RKO (cell line): Measurements from ENCODE around the gene FOXN4.

Experiments used
- DNase-seq: peaks from one replicate; pipeline ENCODE4 v3.0.0-alpha.2; 2016; ENCODE audit warnings: low spot score

FOXN4 gene

GRCh38 chr12:109305547-109305946, 3.5 kb downstream of the FOXN4 start:
- DNase-seq: no peak

DNA sequence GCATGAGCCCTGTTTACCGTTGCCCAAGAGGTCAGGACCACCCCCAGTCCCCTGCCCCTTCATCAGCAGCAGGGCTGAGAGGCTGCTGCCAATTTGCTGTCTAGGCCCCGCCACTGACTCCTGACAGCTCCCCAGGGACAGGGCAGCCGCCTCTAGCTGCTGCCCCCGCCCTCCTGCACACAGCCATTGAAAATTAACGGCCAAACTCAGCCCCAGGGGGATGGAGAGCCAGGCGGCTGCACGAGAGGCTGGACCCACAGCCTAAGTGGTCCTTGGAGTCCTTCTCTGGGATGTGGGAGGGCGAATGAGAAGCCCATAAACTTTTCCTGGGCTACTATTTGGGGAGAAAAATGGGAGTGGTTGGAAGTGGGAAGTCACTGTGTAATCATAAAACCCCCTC, 4.6 kb downstream of the FOXN4 start:
- no peak for DNase-seq

GRCh38 chr12:109302770-109303169, 6.3 kb downstream of the FOXN4 start:
- no peak for DNase-seq

DNA sequence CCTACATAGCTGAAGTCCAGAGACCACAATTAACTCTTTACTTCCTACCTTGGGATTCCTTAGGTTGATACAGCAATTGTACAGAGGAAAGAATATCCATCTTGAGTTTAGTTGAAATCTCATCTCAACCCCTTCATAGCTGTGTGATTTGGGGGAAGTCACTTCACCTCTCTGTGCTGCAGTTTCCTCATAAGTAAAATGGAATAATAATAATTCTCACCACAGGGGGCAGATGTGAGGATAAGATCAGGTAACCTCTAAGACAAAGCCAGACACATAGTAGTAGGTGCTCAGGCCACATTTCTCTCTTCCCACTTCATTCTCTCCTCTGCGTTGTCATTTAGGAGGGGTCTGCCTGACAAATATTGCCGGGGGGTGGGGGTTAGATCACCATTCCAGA, 6.7 kb downstream of the FOXN4 start:
- DNase-seq: no peak

GRCh38 chr12:109301643-109302168, 7.4 kb downstream of the FOXN4 start:
- no peak for DNase-seq

DNA sequence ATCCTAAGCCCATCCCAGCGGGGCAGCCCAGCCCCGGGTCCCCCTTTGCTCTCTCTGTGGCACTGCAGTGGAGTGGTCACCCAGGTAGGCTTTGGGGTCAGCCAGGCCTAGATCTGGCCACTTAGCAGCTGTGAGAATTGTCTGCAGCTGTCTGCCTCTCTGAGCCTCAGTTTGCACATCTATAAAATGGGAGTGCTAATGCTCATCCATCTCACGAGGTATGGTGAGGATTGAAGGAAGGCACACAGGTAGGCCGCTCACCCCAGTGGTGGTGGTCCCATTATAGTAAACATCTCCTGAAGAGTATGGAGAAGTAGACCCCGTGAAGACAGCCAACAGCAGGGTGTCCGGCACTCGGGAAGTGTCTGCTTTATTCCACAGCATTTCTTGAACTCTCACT, 9.2 kb downstream of the FOXN4 start:
- DNase-seq: no peak

GRCh38 chr12:109296431-109296830, 12.7 kb downstream of the FOXN4 start:
- no peak for DNase-seq

GRCh38 chr12:109295764-109296425, 13.2 kb downstream of the FOXN4 start:
- DNase-seq: no peak

DNA sequence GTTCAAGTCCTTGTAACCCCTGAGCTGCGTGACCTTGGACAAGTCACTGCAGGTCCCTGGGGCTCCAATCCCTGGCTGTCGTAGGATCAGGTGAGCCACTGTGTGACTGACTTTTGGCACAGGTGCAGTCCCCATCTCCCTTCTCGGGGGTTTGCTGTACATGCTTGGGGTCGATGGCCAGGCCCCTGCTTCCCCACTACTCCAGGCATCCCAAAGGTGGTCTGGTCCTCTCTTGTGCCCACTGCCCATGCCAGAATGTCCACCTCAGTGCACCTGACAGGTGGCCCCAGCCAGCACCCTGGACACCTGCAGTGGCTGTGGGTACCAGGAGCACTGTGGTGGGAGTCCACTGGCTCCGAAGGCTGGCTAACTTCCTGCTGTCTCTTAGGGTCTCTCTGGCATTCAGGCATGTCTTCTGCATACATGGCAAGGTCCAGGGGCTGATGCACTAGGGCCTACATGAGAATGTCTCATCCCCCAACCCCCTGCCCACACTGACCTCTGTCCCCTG, 14.7 kb downstream of the FOXN4 start:
- no peak for DNase-seq

DNA sequence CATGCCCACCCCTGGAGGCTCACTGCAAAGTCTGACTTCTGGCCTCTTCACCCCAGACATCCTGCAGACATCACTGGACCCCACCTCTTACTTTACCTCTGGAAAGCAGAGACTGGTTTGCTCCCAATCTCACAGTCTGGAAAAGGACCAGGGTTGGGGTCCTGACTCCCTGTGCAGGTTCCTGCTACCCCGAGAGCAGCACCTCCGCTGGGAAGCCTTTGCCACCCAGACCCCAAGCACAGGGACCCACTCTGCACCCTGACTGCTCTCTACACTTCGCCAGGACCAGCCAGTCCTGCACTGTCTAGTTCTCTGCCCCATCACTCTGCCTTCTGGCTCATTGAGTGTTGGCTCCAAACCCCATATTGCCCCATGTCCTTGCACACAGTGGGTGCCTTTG, 16.0 kb downstream of the FOXN4 start:
- no peak for DNase-seq

DNA sequence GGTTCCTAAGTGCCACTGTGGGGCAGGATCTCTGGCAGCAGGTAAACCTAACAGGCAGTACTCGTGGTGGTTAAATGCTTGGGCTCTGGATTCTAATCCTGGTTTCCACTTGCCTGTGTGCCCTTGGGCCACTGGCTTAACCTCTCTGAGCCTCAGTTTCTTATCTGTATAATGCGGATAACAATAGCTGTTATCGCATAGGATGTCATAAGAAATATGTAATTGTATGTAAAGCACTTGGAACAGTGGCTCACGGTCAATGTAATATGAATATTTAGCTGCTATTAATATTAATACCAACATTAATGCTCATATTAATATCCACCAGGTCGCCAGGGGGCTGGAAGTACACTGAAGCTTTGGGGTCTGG, 16.8 kb downstream of the FOXN4 start:
- no peak for DNase-seq

- DNase-seq: no peak
Observed at GRCh38 chr12:109291521-109292341, 17.4 kb downstream of the FOXN4 start.

GRCh38 chr12:109291117-109291516, 18.0 kb downstream of the FOXN4 start:
- DNase-seq: no peak

DNA sequence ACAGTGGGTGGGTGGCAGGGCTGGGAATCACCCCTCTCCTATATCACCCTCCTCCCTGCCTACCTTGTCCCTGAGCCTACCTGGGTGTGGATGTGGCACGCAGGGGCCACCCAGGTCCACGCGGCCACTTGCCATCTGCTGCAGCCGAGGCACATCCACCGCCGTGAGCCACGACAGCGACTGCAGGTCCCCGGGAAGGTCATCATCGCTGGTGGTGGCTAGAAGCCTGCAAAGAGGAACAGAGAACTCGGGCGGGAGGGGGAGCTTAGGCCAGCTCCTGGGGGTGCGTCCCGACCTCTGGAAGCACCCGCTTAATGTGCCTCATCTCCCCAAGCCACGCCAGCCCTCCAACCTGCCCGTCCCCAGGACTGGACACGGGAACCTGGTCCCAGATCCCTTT, 19.0 kb downstream of the FOXN4 start:
- no peak for DNase-seq

- no peak for DNase-seq
Observed at GRCh38 chr12:109289551-109289950, 19.5 kb downstream of the FOXN4 start.

DNA sequence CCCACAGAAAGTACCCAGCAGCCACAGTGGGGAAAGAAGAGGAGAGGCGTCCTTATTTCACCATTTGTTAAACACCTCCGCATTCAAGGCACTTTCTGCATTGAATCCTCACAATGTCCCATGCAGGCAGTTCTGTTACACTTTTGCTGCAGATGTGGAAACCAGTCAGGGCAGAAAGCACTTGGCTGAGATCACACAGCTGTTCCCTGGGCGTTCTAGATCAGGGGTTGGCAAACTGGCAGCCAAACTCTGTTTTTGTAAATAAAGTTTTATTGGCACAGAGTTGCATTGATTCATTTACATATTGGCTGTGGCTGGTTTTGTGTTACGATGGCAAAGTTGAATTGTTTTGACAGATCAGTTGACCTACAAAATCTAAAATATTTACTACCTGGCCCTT, 20.1 kb downstream of the FOXN4 start:
- no peak for DNase-seq

- DNase-seq: no peak
Observed at GRCh38 chr12:109288571-109288970, 20.5 kb downstream of the FOXN4 start.

DNA sequence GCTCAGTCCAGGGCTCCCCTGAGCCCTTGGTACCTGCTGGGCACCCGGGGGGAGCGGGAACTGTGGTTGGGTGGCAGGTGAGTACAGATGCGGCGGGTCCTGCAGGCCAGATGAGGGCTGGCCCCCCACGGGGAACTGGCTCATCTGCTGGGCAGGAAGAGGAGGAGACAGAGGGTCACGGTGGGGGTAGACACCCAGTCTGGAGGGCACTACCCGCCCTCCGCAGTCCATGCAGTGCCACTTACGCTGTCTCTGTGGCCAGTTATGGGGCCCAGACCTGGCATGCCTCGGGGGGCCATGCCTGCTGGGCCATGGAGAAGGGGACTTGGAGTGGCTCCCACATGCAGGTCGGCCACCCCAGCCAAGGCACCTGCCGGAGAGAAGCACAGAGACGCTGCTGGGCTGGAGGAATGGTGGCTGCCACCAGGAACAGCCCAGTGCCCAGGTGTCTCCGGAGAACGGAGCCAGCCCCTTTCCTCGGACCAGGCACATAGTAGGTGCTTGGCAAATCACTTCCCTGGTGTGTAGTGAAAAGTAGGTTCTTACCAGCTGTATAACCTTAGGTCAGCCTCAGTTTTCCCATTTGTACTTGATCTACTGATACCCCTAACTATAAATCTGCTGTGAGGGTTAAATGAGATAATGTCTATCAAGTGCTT, 21.1 kb downstream of the FOXN4 start:
- no peak for DNase-seq

- no peak for DNase-seq
Observed at GRCh38 chr12:109287181-109287580, 21.9 kb downstream of the FOXN4 start.

- DNase-seq: no peak
Observed at GRCh38 chr12:109286652-109287051, 22.4 kb downstream of the FOXN4 start.

- DNase-seq: no peak
Observed at GRCh38 chr12:109286252-109286651, 22.8 kb downstream of the FOXN4 start.

DNA sequence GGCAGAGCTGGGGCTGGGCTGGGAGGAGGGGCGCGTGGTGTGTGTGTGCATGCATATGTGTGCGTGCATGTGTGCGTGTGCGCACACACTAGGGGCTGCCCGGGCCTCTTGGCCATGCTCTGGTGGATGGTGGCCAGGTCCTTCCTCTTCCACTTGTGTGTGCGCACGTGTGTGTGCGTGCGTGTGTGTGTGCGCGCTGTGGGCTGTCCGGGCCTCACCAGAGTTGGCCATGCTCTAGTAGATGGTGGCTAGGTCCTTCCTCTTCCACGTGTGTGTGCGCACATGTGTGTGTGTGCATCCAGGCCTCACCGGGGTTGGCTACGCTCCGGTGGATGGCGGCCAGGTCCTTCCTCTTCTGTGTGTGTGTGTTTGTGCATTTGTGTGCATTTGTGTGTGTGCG, 24.7 kb downstream of the FOXN4 start:
- DNase-seq: no peak

DNA sequence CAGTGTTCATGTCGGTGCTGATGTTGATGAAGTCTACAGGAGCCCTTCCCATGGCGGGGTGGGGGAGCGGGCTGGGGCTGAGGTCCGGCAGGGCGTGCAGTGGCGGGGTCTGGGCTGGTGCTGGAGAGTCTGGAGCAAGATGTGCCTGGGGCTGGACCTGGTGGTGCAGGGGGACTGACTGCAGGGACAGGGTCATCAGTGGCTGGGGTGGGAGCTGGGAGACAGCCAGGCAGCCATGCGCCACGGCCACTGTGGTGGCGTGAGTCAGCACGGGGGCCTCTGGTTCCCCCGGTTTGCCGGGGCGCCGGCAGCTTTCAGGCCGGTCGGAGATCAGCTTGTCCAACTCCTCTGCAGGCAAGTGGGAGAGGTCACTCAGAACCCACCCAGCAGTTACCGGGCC, 27.6 kb downstream of the FOXN4 start:
- DNase-seq: no peak
